ENCODE results near the gene ZCCHC14.

DNA sequence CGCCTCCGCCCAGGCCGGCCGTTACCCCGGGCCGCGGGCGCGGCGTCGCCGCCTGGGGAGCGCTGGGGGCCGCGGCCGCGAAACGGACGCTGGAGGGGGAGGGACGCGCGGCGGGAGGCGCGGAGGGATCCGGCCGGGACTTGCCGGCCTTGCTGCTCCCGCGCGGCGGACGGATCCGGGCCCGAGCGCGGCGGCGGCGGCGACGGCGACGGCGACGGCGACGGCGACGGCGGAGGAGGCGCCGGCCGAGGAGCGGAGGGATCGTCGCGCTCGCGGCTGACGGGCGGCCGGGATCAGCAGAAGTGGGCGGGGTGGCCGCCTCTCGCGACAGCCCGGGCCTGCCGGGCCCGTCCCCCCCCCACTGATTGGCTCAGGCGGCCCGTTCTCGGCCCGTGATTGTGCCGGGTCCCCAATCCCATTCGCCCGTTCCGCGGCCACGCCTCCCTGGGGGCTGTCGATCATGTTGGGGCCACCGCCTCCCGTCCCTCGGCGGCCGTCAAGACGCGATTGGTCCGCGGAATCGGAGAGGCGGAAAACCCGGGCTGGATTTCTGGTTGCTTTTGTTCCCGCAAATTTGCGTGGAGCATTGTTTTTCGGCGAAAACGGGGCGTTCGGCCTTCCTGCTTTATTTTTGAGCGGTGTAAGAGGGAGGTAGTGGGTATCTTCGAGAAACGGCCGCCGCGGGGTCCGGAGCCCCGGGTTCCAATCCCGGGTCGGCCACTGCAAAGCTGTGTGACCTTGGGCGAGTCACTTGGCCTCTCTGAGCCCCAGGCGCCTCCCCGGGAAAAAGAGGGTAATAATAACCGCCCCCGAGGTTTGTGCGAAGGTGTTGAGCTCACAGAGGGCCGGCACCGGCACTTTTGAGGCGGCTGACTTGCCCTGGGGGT, at the start of gene ZCCHC14:
- TF ChIP-seq, protein P1, sequence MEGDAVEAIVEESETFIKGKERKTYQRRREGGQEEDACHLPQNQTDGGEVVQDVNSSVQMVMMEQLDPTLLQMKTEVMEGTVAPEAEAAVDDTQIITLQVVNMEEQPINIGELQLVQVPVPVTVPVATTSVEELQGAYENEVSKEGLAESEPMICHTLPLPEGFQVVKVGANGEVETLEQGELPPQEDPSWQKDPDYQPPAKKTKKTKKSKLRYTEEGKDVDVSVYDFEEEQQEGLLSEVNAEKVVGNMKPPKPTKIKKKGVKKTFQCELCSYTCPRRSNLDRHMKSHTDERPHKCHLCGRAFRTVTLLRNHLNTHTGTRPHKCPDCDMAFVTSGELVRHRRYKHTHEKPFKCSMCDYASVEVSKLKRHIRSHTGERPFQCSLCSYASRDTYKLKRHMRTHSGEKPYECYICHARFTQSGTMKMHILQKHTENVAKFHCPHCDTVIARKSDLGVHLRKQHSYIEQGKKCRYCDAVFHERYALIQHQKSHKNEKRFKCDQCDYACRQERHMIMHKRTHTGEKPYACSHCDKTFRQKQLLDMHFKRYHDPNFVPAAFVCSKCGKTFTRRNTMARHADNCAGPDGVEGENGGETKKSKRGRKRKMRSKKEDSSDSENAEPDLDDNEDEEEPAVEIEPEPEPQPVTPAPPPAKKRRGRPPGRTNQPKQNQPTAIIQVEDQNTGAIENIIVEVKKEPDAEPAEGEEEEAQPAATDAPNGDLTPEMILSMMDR (IDR thresholded peaks at IDR 0.05), result peak in 1 of 6 experiments; percentile 11
- peak in 2 of 4 donors; percentile 71 to 78 for TF ChIP-seq POLR2A (IDR thresholded peaks at IDR 0.05)

All from esophagus squamous epithelium (tissue), 4 donors.